ENCODE results near the gene MYOG.

- TF ChIP-seq, protein P1, sequence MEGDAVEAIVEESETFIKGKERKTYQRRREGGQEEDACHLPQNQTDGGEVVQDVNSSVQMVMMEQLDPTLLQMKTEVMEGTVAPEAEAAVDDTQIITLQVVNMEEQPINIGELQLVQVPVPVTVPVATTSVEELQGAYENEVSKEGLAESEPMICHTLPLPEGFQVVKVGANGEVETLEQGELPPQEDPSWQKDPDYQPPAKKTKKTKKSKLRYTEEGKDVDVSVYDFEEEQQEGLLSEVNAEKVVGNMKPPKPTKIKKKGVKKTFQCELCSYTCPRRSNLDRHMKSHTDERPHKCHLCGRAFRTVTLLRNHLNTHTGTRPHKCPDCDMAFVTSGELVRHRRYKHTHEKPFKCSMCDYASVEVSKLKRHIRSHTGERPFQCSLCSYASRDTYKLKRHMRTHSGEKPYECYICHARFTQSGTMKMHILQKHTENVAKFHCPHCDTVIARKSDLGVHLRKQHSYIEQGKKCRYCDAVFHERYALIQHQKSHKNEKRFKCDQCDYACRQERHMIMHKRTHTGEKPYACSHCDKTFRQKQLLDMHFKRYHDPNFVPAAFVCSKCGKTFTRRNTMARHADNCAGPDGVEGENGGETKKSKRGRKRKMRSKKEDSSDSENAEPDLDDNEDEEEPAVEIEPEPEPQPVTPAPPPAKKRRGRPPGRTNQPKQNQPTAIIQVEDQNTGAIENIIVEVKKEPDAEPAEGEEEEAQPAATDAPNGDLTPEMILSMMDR (IDR thresholded peaks at IDR 0.05), result no peak
- no peak for TF ChIP-seq POLR2A (IDR thresholded peaks at IDR 0.05)
Measured at GRCh38 chr1:203099805-203100515, 14.1 kb upstream of the MYOG start.
